ENCODE data around the gene KHDC4.
"Not testable (repeated sequence)": the region's sequence is repeated elsewhere in the genome, so short reads cannot be mapped to it uniquely, and the experiment has no call there.

The KHDC4 gene

GRCh38 chr1:155940482-155940992 is 6.3 kb upstream of the KHDC4 start:
- no peak for DNase-seq

DNA sequence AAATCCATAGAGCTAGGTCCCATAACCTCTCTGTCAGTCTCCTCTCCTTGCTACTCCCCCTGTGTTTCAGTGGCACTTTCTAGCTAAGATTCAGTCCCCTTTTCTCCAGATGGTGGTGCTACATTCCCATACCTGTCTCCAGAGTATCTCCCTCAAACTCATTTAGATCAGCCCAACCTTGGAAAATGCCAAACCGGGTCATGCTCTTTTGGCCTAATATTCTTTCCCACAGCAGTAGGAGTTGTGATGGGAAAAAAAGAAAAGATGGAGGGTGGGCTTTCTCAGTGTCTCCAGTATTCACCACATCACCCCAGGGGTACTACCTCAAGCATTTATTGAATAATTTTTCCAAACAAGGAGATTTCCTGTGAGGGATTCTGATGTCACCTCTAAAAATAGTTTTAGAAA is 4.0 kb upstream of the KHDC4 start:
- DNase-seq: peak; percentile 53

GRCh38 chr1:155934936-155935590 is 850 bp upstream of the KHDC4 start:
- DNase-seq: peak; percentile 29

DNA sequence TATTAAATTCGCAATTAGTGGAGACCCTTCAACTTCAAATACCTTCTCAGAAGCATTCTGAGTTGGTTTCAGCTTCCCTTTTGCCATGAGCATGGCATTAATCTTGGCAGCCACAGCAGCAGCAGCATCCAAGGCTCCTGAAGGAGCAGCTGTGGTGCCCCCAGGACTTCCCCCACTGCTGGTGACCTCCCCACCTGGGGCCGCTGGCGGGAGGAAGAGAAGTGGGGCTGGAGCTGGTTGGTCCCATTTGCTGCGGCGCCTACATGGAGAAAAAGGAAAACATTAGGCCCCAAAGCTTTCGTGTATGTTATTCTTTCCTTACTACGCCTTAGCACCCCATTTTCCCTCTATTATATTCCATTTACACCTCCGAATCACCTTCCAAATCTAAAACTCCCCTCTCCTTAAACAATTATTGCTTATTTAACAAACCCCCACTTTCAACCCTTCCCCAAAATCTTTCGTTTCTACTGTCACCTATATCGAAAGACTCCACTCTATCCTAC is 569 bp downstream of the KHDC4 start:
- peak; percentile 13 for DNase-seq

DNA sequence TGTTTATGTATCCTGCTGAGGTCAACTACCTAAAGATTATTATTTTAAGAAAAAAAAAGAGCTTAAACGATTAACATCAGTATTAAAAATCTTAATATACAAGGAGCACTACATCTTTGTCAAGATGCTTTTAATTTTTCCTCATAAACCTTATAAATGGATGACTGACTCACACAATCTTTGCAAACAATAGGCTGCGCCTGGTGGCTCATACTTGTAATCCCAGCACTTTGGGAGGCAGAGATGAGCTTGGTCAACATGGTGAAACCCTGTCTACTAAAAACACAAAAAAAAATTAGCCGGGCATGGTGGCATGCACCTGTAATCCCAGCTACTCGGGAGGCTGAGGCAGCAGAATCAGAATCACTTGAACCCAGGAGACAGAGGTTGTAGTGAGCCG is 1.7 kb downstream of the KHDC4 start:
- DNase-seq: no peak

- DNase-seq: no peak
Measured at GRCh38 chr1:155932081-155932480, 2.1 kb downstream of the KHDC4 start.

DNA sequence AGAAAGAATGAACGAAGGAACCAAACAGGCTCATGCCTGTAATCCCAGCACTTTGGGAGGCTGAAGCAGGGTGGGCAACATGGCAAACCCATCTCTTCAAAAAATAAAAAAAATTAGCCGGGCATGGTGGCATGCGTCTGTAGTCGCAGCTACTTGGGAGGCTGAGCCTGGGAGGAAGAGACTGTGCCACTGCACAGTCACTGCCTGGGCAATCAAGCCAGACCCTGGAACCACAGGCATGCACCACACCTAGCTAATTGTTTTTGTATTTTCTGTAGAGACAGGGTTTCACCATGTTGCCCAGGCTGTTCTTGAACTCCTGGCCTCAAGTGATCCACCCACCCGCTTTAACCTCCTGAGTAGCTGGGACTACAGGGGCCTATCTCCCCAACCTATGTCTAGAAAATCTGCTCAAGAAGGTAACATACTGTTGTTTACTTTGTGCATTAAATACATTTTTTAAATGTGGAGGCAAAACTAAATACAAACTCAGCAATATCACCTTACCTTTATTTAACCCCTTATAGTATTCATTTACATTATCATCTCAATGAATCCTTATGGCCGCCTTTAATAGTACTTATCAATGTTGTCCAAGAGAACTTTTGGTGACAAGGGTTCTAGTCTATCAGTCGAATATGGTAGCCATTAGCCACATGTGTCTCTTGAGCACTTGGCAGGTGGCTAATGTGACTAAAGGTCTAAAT is 2.7 kb downstream of the KHDC4 start:
- DNase-seq: no peak

- DNase-seq: not testable (repeated sequence)
Measured at GRCh38 chr1:155930725-155931124, 3.5 kb downstream of the KHDC4 start.

DNA sequence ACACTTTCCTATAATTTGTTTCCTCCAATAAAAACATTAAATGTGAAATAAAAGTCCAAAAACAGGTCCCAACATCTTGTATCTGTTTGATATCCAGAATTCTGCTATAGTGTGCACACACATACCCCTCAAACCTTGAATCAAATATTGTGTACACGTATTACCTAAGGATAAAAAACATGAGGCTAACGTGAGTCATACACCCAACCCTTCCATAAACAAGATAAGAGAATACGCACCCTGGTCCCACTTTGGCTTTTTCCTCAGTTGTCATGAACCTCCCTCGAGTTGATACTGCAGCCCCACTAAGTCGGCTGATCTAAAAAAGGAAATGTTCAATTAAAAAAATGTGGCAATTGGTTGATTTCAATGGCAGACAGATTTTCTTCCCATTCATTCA is 5.2 kb downstream of the KHDC4 start:
- DNase-seq: no peak

- DNase-seq: no peak
Measured at GRCh38 chr1:155925506-155925905, 8.7 kb downstream of the KHDC4 start.

- no peak for DNase-seq
Measured at GRCh38 chr1:155920717-155921116, 13.5 kb downstream of the KHDC4 start.

DNA sequence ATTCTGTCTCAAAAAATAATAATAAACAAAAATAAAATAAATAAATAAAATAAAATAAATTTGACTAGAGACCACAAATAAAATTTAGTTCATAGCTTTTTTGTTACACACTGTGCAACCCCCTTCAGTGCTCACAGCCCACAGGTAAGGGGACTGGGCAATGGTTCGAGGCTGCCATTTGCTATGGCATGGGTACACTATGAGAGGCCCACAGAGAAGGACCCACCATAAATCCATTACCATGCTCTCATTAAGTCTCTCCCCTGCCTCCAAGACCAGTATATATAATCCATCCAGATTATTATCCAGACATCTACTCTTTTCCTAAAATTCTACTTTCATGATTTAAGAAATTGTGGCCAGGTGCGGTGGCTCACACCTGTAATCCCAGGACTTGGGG is 14.4 kb downstream of the KHDC4 start:
- no peak for DNase-seq

DNA sequence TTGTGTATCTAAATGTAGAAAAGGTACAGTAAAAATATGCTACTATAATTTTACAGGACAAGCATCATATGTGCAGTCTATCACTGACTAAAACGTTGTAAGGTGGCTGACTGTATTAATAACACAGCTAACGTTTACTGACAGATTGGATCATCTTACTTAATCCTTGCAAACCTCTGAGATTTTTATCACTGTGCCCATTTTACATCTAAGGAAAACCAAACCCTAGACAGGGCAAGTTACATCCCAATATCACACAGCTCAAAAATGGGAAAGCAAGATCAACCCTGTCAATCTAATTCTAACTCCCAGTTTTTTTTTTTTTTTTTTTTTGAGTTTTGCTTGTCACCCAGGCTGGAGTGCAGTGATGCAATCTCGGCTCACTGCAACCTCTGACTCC is 15.6 kb downstream of the KHDC4 start:
- no peak for DNase-seq

GRCh38 chr1:155913969-155914757 is 20.1 kb downstream of the KHDC4 start:
- no peak for DNase-seq

DNA sequence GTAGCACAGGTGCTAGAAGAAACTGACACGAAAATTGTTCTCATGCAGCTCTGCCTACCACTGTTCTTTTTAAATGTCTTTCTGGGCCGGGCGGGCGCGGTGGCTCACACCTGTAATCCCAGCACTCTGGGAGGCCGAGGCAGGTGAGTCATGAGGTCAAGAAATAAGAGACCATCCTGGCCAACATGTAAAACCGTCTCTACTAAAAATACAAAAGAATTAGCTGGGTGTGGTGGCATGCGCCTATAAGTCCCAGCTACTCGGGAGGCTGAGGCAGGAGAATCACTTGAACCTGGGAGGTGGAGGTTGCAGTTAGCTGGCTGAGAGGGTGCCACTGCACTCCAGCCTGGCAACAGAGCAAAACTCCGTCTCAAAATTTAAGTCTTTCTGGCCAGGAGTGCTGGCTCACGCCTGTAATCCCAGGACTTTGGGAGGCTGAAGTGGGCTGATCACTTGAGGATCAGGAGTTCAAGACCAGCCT is 22.1 kb downstream of the KHDC4 start:
- DNase-seq: peak; percentile 32

- DNase-seq: peak; percentile 82
Measured at GRCh38 chr1:155911156-155912055, 22.8 kb downstream of the KHDC4 start, which contains the start of gene RIT1. TSS of gene RIT1 (minus strand) at chr1:155911349. CDS start at chr1:155910761, 588 bp downstream.

DNA sequence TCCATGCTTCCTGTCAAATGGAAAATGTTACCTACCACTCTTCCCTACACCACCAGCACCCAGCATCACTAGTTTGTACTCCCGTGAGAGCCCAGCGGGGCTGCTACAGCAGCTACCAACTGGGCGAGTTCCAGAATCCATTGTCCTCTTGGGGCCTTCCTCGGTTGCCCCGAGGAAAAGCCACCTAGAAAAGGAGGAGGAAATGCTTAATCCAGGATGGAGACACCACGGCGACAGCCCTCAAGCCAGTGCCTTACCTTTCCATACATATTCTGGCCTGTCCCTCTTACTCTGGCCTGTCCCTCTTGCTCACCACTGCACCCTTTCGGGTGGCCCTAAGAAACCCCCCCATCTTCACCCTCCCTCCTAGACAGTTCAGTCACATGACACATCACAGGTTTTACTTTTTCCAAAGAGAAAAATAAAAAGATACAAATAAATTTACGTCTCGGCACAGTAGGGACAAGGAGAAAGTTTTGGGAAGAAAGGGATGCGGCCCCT is 23.5 kb downstream of the KHDC4 start:
- peak; percentile 57 for DNase-seq

GRCh38 chr1:155909894-155910293 is 24.3 kb downstream of the KHDC4 start:
- DNase-seq: no peak

GRCh38 chr1:155904261-155904660 is 30.0 kb downstream of the KHDC4 start:
- no peak for DNase-seq

DNA sequence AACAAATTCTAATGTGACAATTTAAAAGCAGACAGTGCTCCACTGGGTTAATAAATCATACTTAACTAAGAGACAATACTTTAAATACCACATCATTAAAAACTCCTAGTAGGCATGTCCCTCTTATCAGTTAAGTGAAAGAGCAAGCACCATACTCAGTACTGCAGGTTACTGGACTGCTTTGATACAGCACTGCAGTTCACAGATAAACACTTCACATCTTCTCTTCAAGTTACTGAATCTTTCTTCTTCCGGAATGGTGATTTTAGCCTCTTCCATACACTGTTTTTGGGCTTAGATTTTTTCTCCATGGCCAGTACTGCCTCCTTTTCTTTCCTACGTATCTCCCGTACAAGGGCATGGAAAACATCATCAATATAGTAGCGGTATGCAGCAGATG is 34.1 kb downstream of the KHDC4 start:
- DNase-seq: no peak

GRCh38 chr1:155899683-155900082 is 34.5 kb downstream of the KHDC4 start:
- no peak for DNase-seq

GRCh38 chr1:155898888-155899287 is 35.3 kb downstream of the KHDC4 start:
- no peak for DNase-seq

Measured in NCI-H146 (cell line).